OCI-LY3 (cell line): ENCODE measurements around the gene ASMT.

Source experiments
- EZH2phosphoT487 ChIP-seq: fragments of 200-600 bp; shearing (Covaris generic); IDR thresholded peaks from 2 replicates; pipeline ENCODE4 v1.6.1; 2018; ENCODE audit warnings: antibody characterized with exemption, mixed run types, low read depth
- TF ChIP-seq, protein P1 (sequence below): fragments of 200-600, 300-600 bp; sonication (generic); IDR thresholded peaks from 2 replicates; pipeline ENCODE4 v1.5.1; 2014; ENCODE audit warnings: antibody characterized with exemption, low read length, low read depth

DNA sequence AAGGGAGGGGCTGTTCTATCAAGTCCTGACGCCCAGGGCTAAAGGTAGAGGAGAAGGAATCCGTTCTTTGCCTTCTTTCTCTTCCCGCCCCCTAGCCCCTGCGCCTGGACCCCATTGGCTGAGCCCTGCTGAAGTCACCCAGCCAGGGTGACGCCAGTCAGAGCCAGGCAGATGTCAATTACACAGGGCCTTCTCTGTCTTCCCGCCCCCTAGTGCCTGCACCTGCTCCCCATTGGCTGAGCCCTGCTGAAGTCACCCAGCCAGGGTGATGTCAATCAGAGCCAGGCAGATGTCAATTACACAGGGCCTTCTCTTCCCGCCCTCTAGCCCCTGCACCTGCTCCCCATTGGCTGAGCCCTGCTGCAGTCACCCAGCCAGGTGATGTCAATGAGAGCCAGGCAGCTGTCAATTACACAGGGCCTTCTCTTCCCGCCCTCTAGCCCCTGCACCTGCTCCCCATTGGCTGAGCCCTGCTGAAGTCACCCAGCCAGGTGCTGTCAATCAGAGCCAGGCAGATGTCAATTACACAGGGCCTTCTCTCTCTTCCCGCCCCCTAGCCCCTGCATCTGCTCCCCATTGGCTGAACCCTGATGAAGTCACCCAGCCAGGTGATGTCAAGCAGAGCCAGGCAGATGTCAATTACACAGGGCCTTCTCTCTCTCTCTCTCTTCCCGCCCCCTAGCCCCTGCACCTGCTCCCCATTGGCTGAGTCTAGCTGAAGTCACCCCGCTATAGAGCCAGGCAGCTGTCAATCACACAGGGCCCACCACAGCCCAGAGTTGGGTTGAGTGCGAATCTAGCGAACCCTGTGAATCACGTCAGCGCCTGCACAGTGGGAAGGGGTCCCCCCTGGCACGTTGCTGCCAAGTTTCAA lies 46.4 kb downstream of the ASMT start:
- TF ChIP-seq, protein P1, sequence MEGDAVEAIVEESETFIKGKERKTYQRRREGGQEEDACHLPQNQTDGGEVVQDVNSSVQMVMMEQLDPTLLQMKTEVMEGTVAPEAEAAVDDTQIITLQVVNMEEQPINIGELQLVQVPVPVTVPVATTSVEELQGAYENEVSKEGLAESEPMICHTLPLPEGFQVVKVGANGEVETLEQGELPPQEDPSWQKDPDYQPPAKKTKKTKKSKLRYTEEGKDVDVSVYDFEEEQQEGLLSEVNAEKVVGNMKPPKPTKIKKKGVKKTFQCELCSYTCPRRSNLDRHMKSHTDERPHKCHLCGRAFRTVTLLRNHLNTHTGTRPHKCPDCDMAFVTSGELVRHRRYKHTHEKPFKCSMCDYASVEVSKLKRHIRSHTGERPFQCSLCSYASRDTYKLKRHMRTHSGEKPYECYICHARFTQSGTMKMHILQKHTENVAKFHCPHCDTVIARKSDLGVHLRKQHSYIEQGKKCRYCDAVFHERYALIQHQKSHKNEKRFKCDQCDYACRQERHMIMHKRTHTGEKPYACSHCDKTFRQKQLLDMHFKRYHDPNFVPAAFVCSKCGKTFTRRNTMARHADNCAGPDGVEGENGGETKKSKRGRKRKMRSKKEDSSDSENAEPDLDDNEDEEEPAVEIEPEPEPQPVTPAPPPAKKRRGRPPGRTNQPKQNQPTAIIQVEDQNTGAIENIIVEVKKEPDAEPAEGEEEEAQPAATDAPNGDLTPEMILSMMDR = no peak
- TF ChIP-seq EZH2phosphoT487 = no peak
